Measurements from ENCODE around the gene ITGBL1.

ITGBL1 gene

GRCh38 chr13:101452519-101453485 is at the start of gene ITGBL1:
Gene ITGBL1, plus strand, starts transcription at chr13:101452675. Its CDS starts 159 bp downstream, at chr13:101452834.
- no peak for DNase-seq

- no peak for DNase-seq
Observed at GRCh38 chr13:101406791-101407190, 45.7 kb upstream of the ITGBL1 start.

DNA sequence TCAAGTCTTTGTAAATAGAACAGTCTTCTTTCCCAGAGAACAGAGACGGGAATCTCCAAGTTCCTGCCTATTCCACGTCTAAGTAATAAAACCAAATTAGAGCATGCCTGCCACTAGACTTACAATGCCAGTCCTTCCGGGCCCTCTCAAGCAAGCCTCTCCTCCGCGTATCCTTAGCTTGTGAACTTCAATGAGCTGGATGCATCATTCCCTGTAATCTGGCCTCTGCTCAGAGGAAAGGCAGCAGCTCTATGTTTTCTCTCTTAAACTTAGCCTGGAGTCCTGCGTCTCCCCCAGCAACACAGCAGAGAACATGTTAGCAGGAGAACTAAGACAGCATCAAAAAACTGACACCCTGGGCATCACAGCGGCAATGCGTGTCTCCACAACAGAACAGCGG is 44.3 kb upstream of the ITGBL1 start:
- DNase-seq: no peak

GRCh38 chr13:101408992-101409656 is 43.4 kb upstream of the ITGBL1 start:
- DNase-seq: no peak

- DNase-seq: no peak
Observed at GRCh38 chr13:101412076-101412475, 40.4 kb upstream of the ITGBL1 start.

- DNase-seq: no peak
Observed at GRCh38 chr13:101415358-101416174, 36.9 kb upstream of the ITGBL1 start.

DNA sequence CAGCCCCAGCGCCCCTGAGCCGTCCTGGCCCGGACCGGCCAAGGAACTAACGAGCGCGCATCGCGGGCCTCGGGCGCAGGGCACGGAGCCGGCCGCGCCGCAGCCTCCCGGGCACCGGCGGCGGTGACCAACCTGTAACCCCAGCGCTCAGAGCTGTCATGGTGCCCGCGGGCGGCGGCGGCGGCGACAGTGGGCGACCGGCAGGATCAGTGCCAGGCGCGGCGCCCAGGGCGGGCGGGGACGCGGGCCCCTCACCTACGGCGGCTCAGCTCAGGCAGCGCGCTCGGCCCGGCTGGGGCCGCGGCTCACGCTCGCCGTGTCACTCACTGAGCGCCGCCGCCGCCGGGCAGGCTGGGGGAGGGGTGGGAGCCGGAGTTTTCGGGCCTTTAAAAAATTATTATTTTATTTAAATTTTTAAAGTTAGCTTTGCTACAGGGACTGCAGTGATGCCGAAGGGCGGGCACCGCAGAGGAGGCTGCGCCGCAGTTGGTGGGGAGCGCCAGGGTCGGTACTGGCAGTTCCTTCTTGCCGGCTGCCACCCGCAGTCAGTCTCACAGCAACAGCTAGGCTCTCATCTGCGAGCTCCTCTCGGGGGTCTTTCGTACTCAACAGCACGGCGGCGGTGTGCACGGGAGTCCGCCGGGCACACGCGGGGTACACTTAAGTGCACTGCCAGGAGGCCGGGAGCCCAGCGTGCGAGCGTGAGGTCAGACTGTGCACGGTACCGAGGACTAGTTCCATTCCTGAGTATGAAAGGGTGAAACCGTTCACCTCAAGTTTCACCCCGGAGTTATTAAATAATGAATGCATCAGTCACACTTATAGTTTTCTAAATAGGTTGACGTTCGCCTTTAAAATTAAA is 36.1 kb upstream of the ITGBL1 start, which contains the start of gene NALCN:
NALCN (minus strand) TSS at position 328 of the 862 bp plus-strand sequence. CDS start 17,382 bp downstream, outside the sequence.
- DNase-seq: no peak

- no peak for DNase-seq
Observed at GRCh38 chr13:101417043-101417406, 35.5 kb upstream of the ITGBL1 start.

DNA sequence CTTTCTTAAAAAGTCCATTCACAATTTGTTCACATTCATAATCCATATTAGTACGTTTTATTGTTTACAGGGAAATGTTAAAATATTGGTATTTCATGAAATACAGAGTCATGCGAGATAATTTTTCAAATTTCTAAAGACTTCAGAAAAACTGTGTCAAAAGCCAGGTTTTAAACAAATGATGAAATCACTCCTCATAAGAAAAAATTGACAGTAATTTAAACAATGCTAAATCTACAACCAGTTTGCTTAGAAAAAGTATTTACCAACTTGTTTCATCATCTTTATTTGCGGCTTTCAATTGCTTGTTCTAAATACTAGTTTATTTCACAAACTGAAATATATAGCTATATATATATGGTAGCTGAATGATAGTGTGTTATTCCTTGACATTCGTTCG is 35.0 kb upstream of the ITGBL1 start:
- no peak for DNase-seq

DNA sequence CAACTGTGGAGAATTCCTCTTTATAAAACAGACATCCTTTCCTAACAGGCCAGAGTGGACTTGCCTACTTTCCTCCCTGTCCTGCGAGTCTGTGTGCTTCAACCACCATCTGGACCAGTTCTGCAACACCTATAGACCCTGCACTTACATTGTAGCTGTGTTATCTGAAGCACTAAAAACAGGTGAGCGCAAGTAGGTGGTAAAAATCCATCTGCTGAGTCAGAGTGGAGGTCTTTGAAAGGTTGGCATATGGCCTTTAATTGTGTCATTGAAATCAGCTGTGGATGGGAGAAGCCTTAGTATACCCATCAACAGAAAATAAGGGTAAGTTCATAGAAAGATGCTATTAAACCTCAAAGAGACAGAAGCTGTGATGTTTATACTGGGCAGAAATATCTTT is 28.6 kb upstream of the ITGBL1 start:
- no peak for DNase-seq

DNA sequence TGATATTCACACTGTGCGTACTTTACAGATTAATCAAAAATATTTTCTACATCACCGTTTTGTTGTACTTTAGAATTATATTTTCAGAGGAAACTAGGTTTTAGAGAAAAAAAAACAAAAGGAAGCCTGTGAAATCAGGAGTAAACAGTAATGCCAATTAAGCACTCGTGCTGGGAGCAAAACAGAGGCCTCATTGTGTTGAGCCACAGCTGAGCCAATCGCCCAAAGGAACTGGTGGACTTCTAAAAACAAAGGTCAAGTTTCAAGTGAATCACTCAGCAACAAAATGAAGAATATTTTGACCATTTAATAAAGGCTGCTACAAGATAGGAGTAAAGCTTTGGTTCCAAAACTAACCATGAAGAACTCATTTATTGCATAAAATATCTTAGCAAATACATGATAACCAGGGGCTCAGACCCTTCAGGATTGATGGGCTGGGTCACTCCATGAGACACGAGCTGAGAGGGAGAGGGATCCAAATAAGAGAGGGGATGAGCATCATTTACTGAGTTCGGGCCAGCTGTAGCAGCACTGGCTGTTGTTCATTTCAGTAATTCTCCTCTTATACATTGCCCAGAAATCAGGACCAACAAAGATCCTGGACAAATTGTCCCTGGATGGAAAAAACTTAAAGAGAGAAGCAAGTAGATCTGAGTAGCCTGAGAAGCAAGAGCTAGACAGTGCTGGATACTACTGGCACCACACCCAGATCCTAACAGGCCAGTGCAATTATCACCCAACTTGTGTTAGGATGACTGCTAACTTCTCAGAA is 27.9 kb upstream of the ITGBL1 start:
- DNase-seq: no peak

- no peak for DNase-seq
Observed at GRCh38 chr13:101425156-101425471, 27.4 kb upstream of the ITGBL1 start.

DNA sequence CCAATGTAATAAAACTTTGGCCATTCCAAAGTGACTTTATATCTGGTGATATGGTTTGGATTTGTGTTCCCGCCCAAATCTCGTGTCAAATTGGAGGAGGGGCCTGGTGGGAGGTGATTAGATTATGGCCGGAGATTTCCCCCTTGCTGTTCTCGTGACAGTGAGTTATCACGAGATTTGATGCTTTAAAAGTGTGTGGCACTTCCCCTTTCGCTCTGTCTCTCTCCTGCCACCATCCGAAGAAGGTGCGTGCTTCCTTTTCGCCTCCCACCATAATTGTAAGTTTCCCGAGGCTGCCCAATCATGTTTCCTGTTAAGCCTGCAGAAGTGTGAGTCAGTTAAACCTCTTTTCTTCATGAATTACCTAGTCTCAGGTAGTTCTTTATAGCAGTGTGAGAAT is 26.9 kb upstream of the ITGBL1 start:
- no peak for DNase-seq

GRCh38 chr13:101429733-101430132 is 22.7 kb upstream of the ITGBL1 start:
- no peak for DNase-seq

DNA sequence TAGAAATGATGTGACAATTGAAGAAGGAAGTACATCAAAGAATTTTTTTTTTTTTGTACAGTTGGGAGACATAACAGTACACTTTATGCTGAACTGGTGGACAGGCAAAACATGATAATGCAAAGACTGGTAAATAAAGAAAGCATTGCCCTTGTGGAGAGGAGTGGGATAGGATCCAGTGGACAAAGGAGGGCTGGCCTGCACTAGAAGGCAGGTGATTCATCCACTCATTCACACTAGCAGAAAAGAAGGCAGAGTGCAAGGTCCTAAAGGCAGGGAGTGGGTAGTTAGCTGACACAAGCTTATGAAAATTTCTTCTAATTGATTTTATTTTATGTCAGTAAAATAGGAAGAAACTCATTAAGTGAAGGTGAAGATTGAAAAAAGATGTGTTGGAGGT is 18.6 kb upstream of the ITGBL1 start:
- DNase-seq: no peak

- no peak for DNase-seq
Observed at GRCh38 chr13:101434486-101434885, 18.0 kb upstream of the ITGBL1 start.

DNA sequence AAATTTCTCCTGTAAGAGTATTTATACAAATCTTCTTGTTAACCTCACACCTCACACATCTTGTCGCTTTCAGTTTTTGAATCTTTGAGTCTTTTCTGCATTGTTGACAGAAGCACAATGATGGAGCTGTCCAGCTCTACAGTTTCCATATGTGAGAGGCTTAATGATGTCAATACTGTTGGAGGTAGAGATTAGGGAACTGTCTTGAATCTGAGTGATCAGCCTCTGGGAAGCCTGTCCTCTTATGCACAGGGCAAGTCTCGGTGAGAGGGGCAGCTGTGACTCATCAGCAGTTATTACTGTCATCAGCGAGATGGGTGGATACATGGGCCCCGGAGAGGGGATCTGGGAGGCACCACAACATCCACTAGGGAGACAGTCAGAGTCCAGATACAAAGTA is 4.6 kb upstream of the ITGBL1 start:
- no peak for DNase-seq

DNA sequence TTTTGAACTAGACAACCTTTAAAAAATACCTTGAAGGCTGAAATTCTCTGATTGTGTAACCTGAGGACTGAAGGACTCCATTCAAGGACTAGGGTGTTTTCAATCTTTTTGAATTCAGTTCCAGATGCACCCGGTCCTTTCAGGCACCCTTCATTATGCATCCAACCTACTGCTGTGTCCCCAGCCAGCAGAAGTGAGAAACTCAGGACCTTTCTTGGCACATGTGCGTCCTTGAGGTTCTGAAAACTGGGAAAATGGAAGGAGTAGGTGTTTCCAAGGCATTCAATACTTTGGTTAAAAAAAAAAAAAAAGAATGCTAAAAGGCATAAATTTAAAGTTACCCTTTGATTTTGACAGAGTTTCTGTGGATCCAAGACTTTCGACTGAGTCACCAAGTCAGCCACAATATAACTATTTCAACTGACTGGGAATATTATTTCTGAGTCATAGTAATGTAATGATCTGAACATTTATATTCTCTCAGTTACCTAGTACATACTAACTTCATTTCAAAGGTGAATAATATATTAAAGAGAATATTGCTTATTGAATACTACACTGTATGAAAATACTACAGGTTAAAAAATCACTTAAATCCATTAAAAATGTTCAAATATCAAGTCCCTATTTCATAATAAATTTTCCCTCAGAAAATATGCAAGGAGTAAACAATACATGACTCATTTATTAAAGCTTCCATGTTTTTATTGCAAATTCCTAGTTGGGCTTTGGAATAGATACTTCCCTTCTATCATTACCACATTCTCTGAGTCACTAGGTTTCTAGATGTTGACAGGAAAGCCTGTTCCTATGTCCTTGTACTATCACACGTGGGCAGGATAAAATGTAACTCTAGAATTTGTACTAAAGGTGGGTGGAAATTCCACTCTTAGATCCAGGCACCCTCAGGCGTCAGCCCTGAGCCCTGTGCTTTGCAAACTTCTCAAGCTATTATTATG is 2.4 kb upstream of the ITGBL1 start:
- DNase-seq: no peak

GRCh38 chr13:101450749-101451130 is 1.7 kb upstream of the ITGBL1 start:
- no peak for DNase-seq

- no peak for DNase-seq
Observed at GRCh38 chr13:101451641-101452040, 834 bp upstream of the ITGBL1 start.
